GM21529 (cell line): Measurements from ENCODE around the gene LAMP5.

Experiments
- ATAC-seq: cut with Tn5 transposase; IDR thresholded peaks from one replicate; pipeline ENCODE4 v1.9.1; 2021; ENCODE audit not compliant: unreplicated experiment

Gene LAMP5

GRCh38 chr20:9500121-9500520 lies 14.3 kb upstream of the LAMP5 start:
- no peak for ATAC-seq

DNA sequence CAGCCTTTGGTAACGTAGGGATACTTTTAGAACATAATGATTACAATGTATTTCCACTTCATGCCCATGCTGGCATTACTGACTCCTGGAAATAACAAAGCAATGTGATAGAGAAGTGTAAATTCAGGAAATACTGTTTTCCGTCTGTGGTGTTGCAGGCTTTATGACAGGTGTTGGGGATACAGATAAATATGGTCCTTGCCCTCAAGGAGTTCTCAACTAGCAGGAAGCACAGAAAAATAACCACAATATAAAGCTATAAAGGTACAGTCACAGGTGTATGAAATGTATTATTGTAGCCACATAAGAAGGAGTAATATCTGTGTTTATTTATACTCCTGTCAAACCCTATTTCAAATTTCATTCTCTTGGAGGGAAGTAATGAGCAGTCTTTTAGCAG lies 12.9 kb upstream of the LAMP5 start:
- no peak for ATAC-seq

GRCh38 chr20:9503526-9504245 lies 10.7 kb upstream of the LAMP5 start:
- ATAC-seq: no peak

- no peak for ATAC-seq
These were observed 8.0 kb upstream of the LAMP5 start for GRCh38 chr20:9506280-9506821.

GRCh38 chr20:9506964-9507369 lies 7.4 kb upstream of the LAMP5 start:
- ATAC-seq: no peak

DNA sequence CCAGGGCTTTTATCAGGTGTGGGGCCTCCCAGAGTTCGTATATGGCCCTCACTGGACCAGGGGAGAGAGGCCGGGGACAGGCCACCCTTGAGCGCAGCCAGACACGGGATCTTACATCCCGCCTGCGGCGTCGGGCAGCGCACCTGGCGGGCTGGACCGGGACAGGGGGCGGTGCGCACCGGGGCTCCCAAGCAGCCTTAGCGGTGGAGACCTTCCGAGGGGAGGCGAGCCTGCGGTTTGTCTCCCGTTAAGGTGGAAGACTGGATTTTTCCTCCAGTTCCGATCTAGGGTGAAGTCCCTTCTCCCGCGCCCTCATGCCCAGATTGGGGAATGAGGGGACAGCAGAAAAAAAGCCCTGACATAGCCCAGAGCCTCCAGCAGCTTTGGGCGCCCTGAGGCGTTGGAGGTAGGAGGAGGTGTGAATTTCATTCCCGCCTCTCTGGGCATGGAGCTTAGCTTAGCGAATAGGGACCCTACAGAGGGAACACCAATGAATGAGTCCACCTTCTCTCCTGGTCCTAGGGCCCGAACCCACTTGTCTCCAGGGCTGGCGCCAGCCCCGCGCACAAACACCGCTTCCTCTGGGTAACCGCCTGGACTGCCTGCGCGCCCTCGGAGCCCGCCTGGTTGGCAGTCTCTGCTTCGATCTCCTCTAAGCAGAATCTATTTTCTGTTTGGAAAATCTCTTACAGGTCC lies 6.7 kb upstream of the LAMP5 start:
- ATAC-seq: no peak

DNA sequence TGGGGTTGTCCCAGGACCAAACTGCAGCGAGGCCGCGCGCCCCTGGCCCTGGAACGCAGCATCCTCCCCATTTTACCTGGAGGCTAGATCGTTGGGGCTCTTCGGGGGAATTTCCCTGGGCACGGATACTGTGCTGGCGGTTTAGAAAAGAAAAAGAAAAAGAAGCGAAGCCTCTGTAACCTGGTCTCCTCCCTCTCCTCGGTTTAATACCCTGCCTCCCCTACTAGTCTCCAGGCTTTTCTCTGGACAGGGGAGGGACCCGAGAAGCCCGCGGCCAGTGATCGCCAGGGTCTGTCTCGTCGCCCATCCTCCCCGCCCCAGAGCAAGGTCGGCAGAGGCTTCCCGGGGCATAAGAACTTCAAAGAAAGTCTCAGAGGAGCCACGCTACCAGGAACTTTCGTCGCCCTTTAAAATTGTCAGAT lies 6.1 kb upstream of the LAMP5 start:
- no peak for ATAC-seq

DNA sequence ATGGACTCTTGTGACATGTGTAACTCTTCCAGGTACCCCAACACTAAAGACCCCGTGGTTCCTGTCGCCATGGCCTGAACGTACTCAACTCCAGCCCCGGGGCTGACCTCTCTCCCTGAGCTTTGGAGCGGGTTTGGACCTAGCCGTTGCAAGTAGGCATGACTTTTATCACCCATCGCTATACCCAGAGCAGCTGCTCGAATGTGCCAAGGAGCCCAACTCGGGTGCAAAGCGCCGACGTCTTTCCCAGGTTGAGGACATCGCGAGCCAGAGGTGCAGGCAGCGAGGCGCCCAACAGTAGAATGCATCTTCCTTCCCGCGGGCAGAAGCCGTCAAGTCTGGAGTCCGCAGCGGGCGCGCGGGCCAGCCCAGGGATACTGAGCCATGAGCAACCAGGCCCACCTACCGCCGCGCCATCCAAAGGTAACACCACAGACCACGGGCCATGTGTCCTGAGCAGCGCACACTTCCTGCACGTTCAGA lies 5.7 kb upstream of the LAMP5 start:
- no peak for ATAC-seq

- ATAC-seq: no peak
These were observed 5.1 kb upstream of the LAMP5 start for GRCh38 chr20:9509246-9509645.

GRCh38 chr20:9510911-9511310 lies 3.5 kb upstream of the LAMP5 start:
- peak; percentile 55 for ATAC-seq

DNA sequence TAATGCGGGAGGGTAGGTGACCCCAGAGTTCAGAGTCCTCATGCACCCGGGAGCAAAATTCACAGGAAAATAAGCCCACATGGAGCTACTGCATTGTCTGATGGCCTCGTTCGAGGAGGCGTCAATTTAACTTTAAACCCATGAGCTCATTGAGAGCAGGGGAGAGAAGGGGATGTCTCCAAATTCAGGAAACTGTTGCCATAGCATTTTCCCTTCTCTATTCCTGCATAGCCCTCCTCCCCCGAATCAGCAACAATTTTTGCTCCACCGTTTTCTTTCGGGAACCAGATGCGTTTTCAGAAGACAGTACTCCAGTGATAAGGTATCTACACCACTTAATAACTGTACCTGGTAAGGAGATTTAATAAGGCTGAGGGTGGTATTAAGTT lies 324 bp upstream of the LAMP5 start:
- no peak for ATAC-seq

DNA sequence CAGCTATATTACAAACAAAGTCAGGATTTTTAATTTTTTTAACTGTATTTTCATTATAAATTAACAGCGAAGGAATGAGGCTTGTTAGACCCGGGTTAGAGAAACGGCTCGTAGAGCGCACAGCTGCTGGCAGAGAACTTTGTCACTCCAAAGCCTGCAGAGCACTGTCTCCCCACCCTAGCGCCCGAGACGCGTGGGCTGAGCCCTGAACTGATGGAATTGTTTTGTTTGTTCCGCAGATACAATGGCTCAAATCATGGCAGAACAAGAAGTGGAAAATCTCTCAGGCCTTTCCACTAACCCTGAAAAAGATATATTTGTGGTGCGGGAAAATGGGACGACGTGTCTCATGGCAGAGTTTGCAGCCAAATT lies 810 bp downstream of the LAMP5 start:
- ATAC-seq: no peak

- no peak for ATAC-seq
These were observed 1.4 kb downstream of the LAMP5 start for GRCh38 chr20:9515741-9516233.

- ATAC-seq: no peak
These were observed 2.0 kb downstream of the LAMP5 start for GRCh38 chr20:9516234-9516871.

DNA sequence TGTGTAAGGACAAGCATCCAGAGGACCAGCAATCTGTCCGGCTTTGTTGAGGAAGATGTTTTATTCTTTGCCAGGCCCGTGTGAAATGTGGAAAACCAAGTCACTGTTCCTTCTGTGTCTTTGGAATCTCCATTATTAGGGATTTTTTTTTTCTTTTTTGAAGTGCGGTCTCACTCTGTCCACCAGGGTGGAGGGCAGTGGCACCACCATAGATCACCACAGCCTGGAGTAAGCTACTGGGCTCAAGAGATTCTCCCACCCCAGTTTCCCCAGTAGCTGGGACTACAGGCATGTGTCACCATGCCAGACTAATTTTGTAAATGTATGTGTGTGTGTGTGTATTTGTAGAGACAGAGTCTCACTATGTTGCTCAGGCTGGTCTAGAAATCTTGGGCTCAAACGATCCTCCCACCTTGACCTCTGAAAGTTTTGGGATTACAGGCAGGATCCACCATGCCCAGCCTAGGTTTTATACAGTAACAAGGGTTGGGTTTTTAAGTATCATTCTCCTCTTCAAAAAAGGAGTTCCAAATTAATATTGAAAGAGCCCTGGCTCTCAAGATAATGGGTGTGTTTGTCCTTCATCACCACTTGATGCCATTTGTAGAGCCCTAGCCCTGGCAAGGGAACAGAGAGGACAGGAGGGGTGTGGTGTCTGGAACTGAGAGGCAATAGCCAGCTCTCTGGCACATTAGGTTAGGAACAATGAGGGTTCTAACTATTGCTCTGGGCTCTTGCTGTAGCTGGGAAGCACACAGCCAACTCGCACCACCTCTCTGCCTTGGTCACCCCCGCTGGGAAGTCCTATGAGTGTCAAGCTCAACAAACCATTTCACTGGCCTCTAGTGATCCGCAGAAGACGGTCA lies 3.1 kb downstream of the LAMP5 start:
- no peak for ATAC-seq

- no peak for ATAC-seq
These were observed 4.3 kb downstream of the LAMP5 start for GRCh38 chr20:9518576-9519175.

- ATAC-seq: no peak
These were observed 5.7 kb downstream of the LAMP5 start for GRCh38 chr20:9520086-9520485.

GRCh38 chr20:9523636-9524035 lies 9.2 kb downstream of the LAMP5 start:
- no peak for ATAC-seq

DNA sequence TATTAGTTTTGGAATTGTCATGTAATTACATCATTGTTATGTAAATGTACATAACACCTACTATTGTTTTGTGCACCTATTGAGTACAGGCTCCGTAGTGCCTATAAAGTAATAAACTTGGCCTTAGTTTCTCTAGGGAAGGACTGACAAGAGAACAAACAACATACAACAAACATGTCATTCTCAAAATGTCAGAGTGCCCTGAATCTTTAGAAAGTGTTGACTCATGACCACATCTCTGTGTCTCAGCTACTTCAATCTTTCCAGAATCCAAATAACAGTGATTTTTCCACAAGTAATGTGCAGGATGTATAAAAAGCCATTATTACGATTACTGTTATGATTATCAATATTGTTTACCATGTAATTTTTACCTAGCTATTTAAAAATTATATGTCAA lies 17.2 kb downstream of the LAMP5 start:
- ATAC-seq: no peak

GRCh38 chr20:9532069-9532838 lies 17.9 kb downstream of the LAMP5 start:
- ATAC-seq: no peak
